H9 (cell line): ENCODE measurements around the gene TCHH. TPM values are rescaled to one million over a fixed set of nuclear protein-coding genes. Genes with fewer than 3 reads are reported as not detected.

ENCODE experiments used
- DNase-seq: peaks from one replicate; pipeline ENCODE4 v3.0.0-alpha.2; 2017
- H2AFZ ChIP-seq: one replicate; pipeline ENCODE4 v1.6.1; 2013; ENCODE audit warnings: mild to moderate bottlenecking, low read length, control low read depth, moderate library complexity
- H2AK5ac ChIP-seq: 2 replicates; pipeline ENCODE4 v1.6.1; 2013; ENCODE audit warnings: low read length, control low read depth, mixed read lengths; ENCODE audit not compliant: insufficient read length
- H2BK120ac ChIP-seq: one replicate; pipeline ENCODE4 v1.6.1; 2013; ENCODE audit warnings: low read depth, mild to moderate bottlenecking, low read length, control low read depth, inconsistent platforms; ENCODE audit not compliant: poor library complexity, severe bottlenecking
- H2BK12ac ChIP-seq: 2 replicates; pipeline ENCODE4 v1.6.1; 2013; ENCODE audit warnings: low read length, control low read depth, mixed read lengths, low read depth; ENCODE audit not compliant: insufficient read length
- H2BK15ac ChIP-seq: 2 replicates; pipeline ENCODE4 v1.6.1; 2013; ENCODE audit warnings: low read depth, low read length, control low read depth
- H2BK20ac ChIP-seq: one replicate; pipeline ENCODE4 v1.6.1; 2013; ENCODE audit warnings: low read depth, mild to moderate bottlenecking, low read length, control low read depth, inconsistent platforms; ENCODE audit not compliant: poor library complexity, severe bottlenecking
- H2BK5ac ChIP-seq: 2 replicates; pipeline ENCODE4 v1.6.1; 2013; ENCODE audit warnings: low read length, control low read depth, mixed read lengths; ENCODE audit not compliant: insufficient read length
- H3K14ac ChIP-seq: 2 replicates; pipeline ENCODE4 v1.6.1; 2013; ENCODE audit warnings: low read length, control low read depth; ENCODE audit not compliant: insufficient read depth
- H3K18ac ChIP-seq: 2 replicates; pipeline ENCODE4 v1.6.1; 2013; ENCODE audit warnings: low read depth, mild to moderate bottlenecking, mixed read lengths, low read length, control low read depth; ENCODE audit not compliant: insufficient read length
- H3K23ac ChIP-seq: 2 replicates; pipeline ENCODE4 v1.6.1; 2013; ENCODE audit warnings: low read length, control low read depth, mixed read lengths, low read depth; ENCODE audit not compliant: insufficient read length
- H3K23me2 ChIP-seq: 2 replicates; pipeline ENCODE4 v1.6.1; 2013; ENCODE audit warnings: low read depth, mild to moderate bottlenecking, mixed read lengths, low read length, control low read depth; ENCODE audit not compliant: insufficient read length, poor library complexity, severe bottlenecking
- H3K27ac ChIP-seq: 2 replicates; pipeline ENCODE4 v1.5.1; 2013; ENCODE audit warnings: low read length, control low read depth, mixed read lengths, low read depth; ENCODE audit not compliant: insufficient read length
- H3K27me3 ChIP-seq: 2 replicates; pipeline ENCODE4 v1.6.1; 2013; ENCODE audit warnings: low read length, control low read depth, inconsistent platforms; ENCODE audit not compliant: insufficient read depth
- H3K4ac ChIP-seq: 2 replicates; pipeline ENCODE4 v1.6.1; 2013; ENCODE audit warnings: low read depth, mild to moderate bottlenecking, control low read depth, inconsistent platforms, low read length, moderate library complexity
- H3K4me1 ChIP-seq: 2 replicates; pipeline ENCODE4 v1.6.1; 2013; ENCODE audit warnings: low read length, control low read depth, inconsistent platforms; ENCODE audit not compliant: insufficient read depth
- H3K4me2 ChIP-seq: 2 replicates; pipeline ENCODE4 v1.6.1; 2013; ENCODE audit warnings: low read length, control low read depth, mixed read lengths; ENCODE audit not compliant: insufficient read length, insufficient read depth
- H3K56ac ChIP-seq: 2 replicates; pipeline ENCODE4 v1.6.1; 2013; ENCODE audit warnings: low read depth, mild to moderate bottlenecking, mixed read lengths, low read length, control low read depth; ENCODE audit not compliant: insufficient read length
- H3K79me1 ChIP-seq: 2 replicates; pipeline ENCODE4 v1.6.1; 2013; ENCODE audit warnings: low read depth, mild to moderate bottlenecking, moderate library complexity, low read length, control low read depth, inconsistent platforms; ENCODE audit not compliant: insufficient read depth, poor library complexity, severe bottlenecking
- H3K79me2 ChIP-seq: 2 replicates; pipeline ENCODE4 v1.6.1; 2013; ENCODE audit warnings: low read length, control low read depth, inconsistent platforms; ENCODE audit not compliant: insufficient read depth
- H3K9ac ChIP-seq: 2 replicates; pipeline ENCODE4 v1.6.1; 2013; ENCODE audit warnings: low read length, control low read depth, mixed read lengths; ENCODE audit not compliant: insufficient read length; ENCODE audit errors: extremely low read depth
- H3K9me3 ChIP-seq: one replicate; pipeline ENCODE4 v1.6.1; 2013; ENCODE audit warnings: low read depth, low read length, inconsistent platforms; ENCODE audit not compliant: control insufficient read depth
- H3T11ph ChIP-seq: one replicate; pipeline ENCODE4 v1.6.1; 2013; ENCODE audit warnings: mild to moderate bottlenecking, low read length, control low read depth, inconsistent platforms
- H4K20me1 ChIP-seq: one replicate; pipeline ENCODE4 v1.6.1; 2013; ENCODE audit not compliant: control insufficient read depth, insufficient read length, insufficient read depth
- H4K5ac ChIP-seq: 2 replicates; pipeline ENCODE4 v1.6.1; 2013; ENCODE audit warnings: low read depth, mild to moderate bottlenecking, mixed read lengths, low read length, control low read depth; ENCODE audit not compliant: insufficient read length
- H4K8ac ChIP-seq: replicated peaks from 2 replicates; pipeline ENCODE4 v1.6.1; 2013; ENCODE audit warnings: low read length, control low read depth, mixed read lengths, low read depth; ENCODE audit not compliant: insufficient read length
- H4K91ac ChIP-seq: 2 replicates; pipeline ENCODE4 v1.6.1; 2013; ENCODE audit warnings: low read depth, mild to moderate bottlenecking, moderate library complexity, mixed read lengths, low read length, control low read depth; ENCODE audit not compliant: insufficient read length
- H3K27ac Mint-ChIP-seq, 3 experiments: 2 replicates in 2 of 3; 3 replicates in 1 of 3; pipeline ENCODE4 v1.8.0; 2020 to 2021; ENCODE audit warnings: mixed read lengths in 3 of 3, mild to moderate bottlenecking in 1 of 3, moderate library complexity in 1 of 3
- H3K27me3 Mint-ChIP-seq: 2 replicates; pipeline ENCODE4 v1.8.0; 2021; ENCODE audit warnings: low read depth, mild to moderate bottlenecking, moderate library complexity, mixed read lengths
- H3K36me3 Mint-ChIP-seq, 3 experiments: 2 replicates in 2 of 3; 3 replicates in 1 of 3; pipeline ENCODE4 v1.8.0; 2020 to 2021; ENCODE audit warnings: low read depth in 3 of 3, mixed read lengths in 3 of 3; ENCODE audit not compliant: insufficient read depth in 1 of 3
- H3K4me1 Mint-ChIP-seq, 2 experiments: 2 replicates each; pipeline ENCODE4 v1.8.0; 2020; ENCODE audit warnings: mixed read lengths in 2 of 2
- H3K4me3 Mint-ChIP-seq, 2 experiments: 2 replicates in 1 of 2; 3 replicates in 1 of 2; pipeline ENCODE4 v1.8.0; 2020 to 2021; ENCODE audit warnings: mild to moderate bottlenecking in 2 of 2, mixed read lengths in 2 of 2, moderate library complexity in 1 of 2
- H3K9me3 Mint-ChIP-seq, 2 experiments: 2 replicates in 1 of 2; 3 replicates in 1 of 2; pipeline ENCODE4 v1.8.0; 2020; ENCODE audit warnings: mild to moderate bottlenecking in 2 of 2, mixed read lengths in 2 of 2, moderate library complexity in 1 of 2
- CTCF ChIP-seq: fragments of 200-600 bp; sonication (generic); conservative IDR thresholded peaks from 3 replicates; pipeline ENCODE4 v1.8.0; 2021; ENCODE audit warnings: antibody characterized with exemption, mild to moderate bottlenecking
- total RNA-seq: library from RNA; stranded (reverse); gene quantifications from 2 replicates; pipeline ENCODE4 v1.2.1, GENCODE V29; 2021

TCHH gene
- total RNA-seq, 1 experiment from 2014 or later = not detected

GRCh38 chr1:152127673-152128072 lies 12.4 kb upstream of the TCHH start:
- no peaks in the 10 kb centered on the region for H3K79me1 ChIP-seq
- no peaks in the 10 kb centered on the region for H3K4me1 Mint-ChIP-seq
- H2BK15ac ChIP-seq = no peak overlapping the region
- H3K4me3 Mint-ChIP-seq = no peak overlapping the region
- H2BK20ac ChIP-seq = no peak overlapping the region
- no peak overlapping the region for H2BK12ac ChIP-seq
- no peak for TF ChIP-seq CTCF
- H3T11ph ChIP-seq = no peak overlapping the region
- no peaks in the 10 kb centered on the region for H4K20me1 ChIP-seq
- no peak overlapping the region for H3K56ac ChIP-seq
- H4K91ac ChIP-seq = no peak overlapping the region
- no peak overlapping the region for H2AK5ac ChIP-seq
- H3K79me2 ChIP-seq = no peaks in the 10 kb centered on the region
- no peak for DNase-seq
- no peaks in the 10 kb centered on the region; the same call in 1 of the 2 replicates for H3K27me3 Mint-ChIP-seq
- H2BK120ac ChIP-seq = no peak overlapping the region
- peaks cover 2 to 10% (median 3%) of the 10 kb centered on the region in 3 experiments; a peak in 3 of 7 replicates for H3K36me3 Mint-ChIP-seq
- H3K23me2 ChIP-seq = no peaks in the 10 kb centered on the region
- no peak overlapping the region for H4K5ac ChIP-seq
- H3K27ac ChIP-seq = no peak overlapping the region
- no peaks in the 10 kb centered on the region; the same call in 1 of the 2 replicates for H3K27me3 ChIP-seq
- H3K9ac ChIP-seq = no peak overlapping the region
- H3K4ac ChIP-seq = no peak overlapping the region
- no peak overlapping the region for H3K14ac ChIP-seq
- H3K4me1 ChIP-seq = no peaks in the 10 kb centered on the region
- peaks cover 62% of the 10 kb centered on the region for H3K9me3 ChIP-seq
- no peak overlapping the region for H3K4me2 ChIP-seq
- no peak overlapping the region for H2BK5ac ChIP-seq
- peaks cover 54 to 96% of the 10 kb centered on the region in 2 experiments for H3K9me3 Mint-ChIP-seq
- no peak overlapping the region for H3K23ac ChIP-seq
- no peak overlapping the region for H4K8ac ChIP-seq
- H2AFZ ChIP-seq = no peak overlapping the region
- H3K18ac ChIP-seq = no peak overlapping the region
- H3K27ac Mint-ChIP-seq = no peak overlapping the region
